Measurements from ENCODE around the gene CFAP141.

Gene CFAP141

DNA sequence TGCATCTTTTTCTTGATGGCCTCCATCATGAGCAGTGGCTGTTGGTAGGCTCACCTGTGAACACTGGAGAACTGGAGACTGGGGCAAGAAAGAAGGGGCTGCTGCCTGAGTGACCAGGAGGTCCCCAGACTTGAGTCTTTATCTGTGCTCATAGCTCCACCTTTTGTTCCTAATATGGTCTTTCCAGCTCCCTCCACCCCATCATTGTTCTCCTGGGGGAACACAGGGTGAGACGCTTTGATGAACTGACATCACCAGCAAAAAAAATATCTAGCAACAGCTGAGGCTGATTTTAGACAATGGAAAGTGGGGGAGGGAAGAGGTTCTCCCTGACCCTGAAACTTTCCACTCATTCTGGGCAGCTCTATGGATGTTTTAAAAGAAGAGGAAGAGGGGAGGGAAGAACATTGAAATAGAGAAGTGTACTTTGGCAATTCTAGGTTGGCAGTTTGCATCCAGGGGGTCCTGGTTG, 14.1 kb downstream of the CFAP141 start, which contains the start of gene TPM3:
Gene TPM3 (minus strand): TSS at position 111 of the 472 bp plus-strand sequence. CDS start 82 bp downstream, at position 29.
- H3K4me1 Mint-ChIP-seq: peaks cover 40% of the 10 kb centered on the region
- no peaks in the 10 kb centered on the region for H3K36me3 Mint-ChIP-seq (ENCODE audit: low read depth)
- H3K4me3 Mint-ChIP-seq: peak within 1 kb of the TSS; percentile 44 to 90 (median 78)
- TF ChIP-seq CTCF (IDR thresholded peaks at IDR 0.05; ENCODE audit: unreplicated experiment in 3 of 3): no peak
- peaks cover 10% of the 10 kb centered on the region for H3K27me3 Mint-ChIP-seq (ENCODE audit: low read depth)
- peak within 1 kb of the TSS; percentile 79 to 91 (median 79) for H3K27ac Mint-ChIP-seq
- no peaks in the 10 kb centered on the region for H3K9me3 Mint-ChIP-seq

DNA sequence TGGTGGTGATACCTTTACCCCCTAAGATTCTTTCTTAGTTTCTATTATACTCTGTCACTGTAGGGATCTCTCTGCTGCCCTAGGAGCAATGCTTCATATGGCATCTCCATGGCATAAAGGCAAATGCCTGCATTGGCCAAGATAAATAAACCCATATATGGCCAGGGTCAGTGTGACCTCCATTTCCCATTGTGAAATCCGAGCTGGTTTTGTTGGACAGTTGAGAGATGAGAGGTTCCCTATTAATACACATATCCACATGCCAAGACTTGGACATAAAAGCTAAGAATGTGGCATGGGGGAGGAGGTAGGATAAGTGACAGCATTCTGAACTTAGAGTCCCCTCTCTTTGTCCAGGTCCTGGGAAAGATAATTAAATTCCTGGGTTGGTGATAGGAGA, 15.6 kb downstream of the CFAP141 start:
- Mint-ChIP-seq H3K27ac (peak overlapping the region in 1 of 3 experiments; percentile 28), H3K4me1 (peaks cover 49% of the 10 kb centered on the region), H3K36me3 (ENCODE audit: low read depth) (no peaks in the 10 kb centered on the region), H3K9me3 (no peaks in the 10 kb centered on the region), H3K27me3 (ENCODE audit: low read depth) (peaks cover 10% of the 10 kb centered on the region), H3K4me3 (peak overlapping the region in 2 of 3 experiments; percentile 78 to 90)
- no peak for TF ChIP-seq CTCF (IDR thresholded peaks at IDR 0.05; ENCODE audit: unreplicated experiment in 3 of 3)

GRCh38 chr1:154186852-154187501, 19.2 kb downstream of the CFAP141 start:
- no peaks in the 10 kb centered on the region for H3K9me3 Mint-ChIP-seq
- H3K27me3 Mint-ChIP-seq (ENCODE audit: low read depth): peaks cover under 1% of the 10 kb centered on the region
- H3K27ac Mint-ChIP-seq: peak overlapping the region; percentile 5 to 67 (median 37)
- no peak for TF ChIP-seq CTCF (IDR thresholded peaks at IDR 0.05; ENCODE audit: unreplicated experiment in 3 of 3)
- no peaks in the 10 kb centered on the region for H3K36me3 Mint-ChIP-seq (ENCODE audit: low read depth)
- peak overlapping the region in 1 of 3 experiments; percentile 53 for H3K4me3 Mint-ChIP-seq
- peaks cover 35% of the 10 kb centered on the region for H3K4me1 Mint-ChIP-seq

GRCh38 chr1:154186177-154186576, 20.0 kb downstream of the CFAP141 start:
- peak overlapping the region; percentile 5 to 67 (median 37) for H3K27ac Mint-ChIP-seq
- peak; percentile 25 to 54 (median 31) for TF ChIP-seq CTCF (IDR thresholded peaks at IDR 0.05; ENCODE audit: unreplicated experiment in 3 of 3)
- no peaks in the 10 kb centered on the region for H3K27me3 Mint-ChIP-seq (ENCODE audit: low read depth)
- H3K4me3 Mint-ChIP-seq: peak overlapping the region; percentile 29 to 54 (median 47)
- no peaks in the 10 kb centered on the region for H3K9me3 Mint-ChIP-seq
- peaks cover 41% of the 10 kb centered on the region for H3K4me1 Mint-ChIP-seq
- no peaks in the 10 kb centered on the region for H3K36me3 Mint-ChIP-seq (ENCODE audit: low read depth)

- Mint-ChIP-seq H3K27me3 (ENCODE audit: low read depth) (no peaks in the 10 kb centered on the region), H3K9me3 (no peaks in the 10 kb centered on the region), H3K4me1 (peaks cover 65% of the 10 kb centered on the region), H3K27ac (peak overlapping the region; percentile 78 to 98 (median 96)), H3K4me3 (peak overlapping the region; percentile 94 to 100 (median 100)), H3K36me3 (ENCODE audit: low read depth) (peaks cover 15% of the 10 kb centered on the region)
- no peak for TF ChIP-seq CTCF (IDR thresholded peaks at IDR 0.05; ENCODE audit: unreplicated experiment in 3 of 3)
These were observed 22.9 kb downstream of the CFAP141 start for GRCh38 chr1:154183046-154183915.

Data from nephron (organoid).